ENCODE measurements around the gene PXDN. TPM values are rescaled to one million over a fixed set of nuclear protein-coding genes. Genes with fewer than 3 reads are reported as not detected.
"Not testable (repeated sequence)": the region's sequence is repeated elsewhere in the genome, so short reads cannot be mapped to it uniquely, and the experiment has no call there.

The PXDN gene
- total RNA-seq, 1 donor from 2014 or later, result 21.6 TPM

GRCh38 chr2:1727101-1727771, 17.1 kb downstream of the PXDN start:
- FAIRE-seq (no peak), DNase-seq (ENCODE audit: low spot score in 2 of 2) (no peak)

GRCh38 chr2:1726558-1726957, 17.8 kb downstream of the PXDN start:
- FAIRE-seq (no peak), DNase-seq (ENCODE audit: low spot score in 2 of 2) (no peak)

GRCh38 chr2:1724351-1724750, 20.0 kb downstream of the PXDN start:
- not testable (repeated sequence) for DNase-seq (ENCODE audit: low spot score in 2 of 2); FAIRE-seq

- FAIRE-seq, result no peak
These were observed 20.8 kb downstream of the PXDN start for GRCh38 chr2:1723397-1724042.

GRCh38 chr2:1722692-1723091, 21.6 kb downstream of the PXDN start:
- no peak for FAIRE-seq

More at GRCh38 chr2:1723397-1724042, 20.8 kb downstream of the PXDN start:
- no peak for DNase-seq (ENCODE audit: low spot score in 2 of 2)

GRCh38 chr2:1721706-1722646, 22.3 kb downstream of the PXDN start:
- FAIRE-seq, result no peak
- no peak for DNase-seq (ENCODE audit: low spot score in 2 of 2)

More at GRCh38 chr2:1722692-1723091, 21.6 kb downstream of the PXDN start:
- no peak for DNase-seq (ENCODE audit: low spot score in 2 of 2)

- FAIRE-seq (no peak), DNase-seq (ENCODE audit: low spot score in 2 of 2) (no peak)
These were observed 25.7 kb downstream of the PXDN start for GRCh38 chr2:1718339-1719220.

GRCh38 chr2:1717113-1717512, 27.2 kb downstream of the PXDN start:
- FAIRE-seq (peak; percentile 42), DNase-seq (ENCODE audit: low spot score in 2 of 2) (peak; percentile 45 to 57)

- DNase-seq (ENCODE audit: low spot score in 2 of 2) (no peak), FAIRE-seq (no peak)
These were observed 27.9 kb downstream of the PXDN start for GRCh38 chr2:1716441-1716840.

- DNase-seq (ENCODE audit: low spot score in 2 of 2); FAIRE-seq: not testable (repeated sequence)
These were observed 28.4 kb downstream of the PXDN start for GRCh38 chr2:1716014-1716305.

- no peak for FAIRE-seq
These were observed 28.9 kb downstream of the PXDN start for GRCh38 chr2:1715184-1716013.

GRCh38 chr2:1714291-1715064, 29.8 kb downstream of the PXDN start:
- FAIRE-seq, result no peak

More at GRCh38 chr2:1715184-1716013, 28.9 kb downstream of the PXDN start:
- DNase-seq (ENCODE audit: low spot score in 2 of 2), result no peak

GRCh38 chr2:1713839-1714236, 30.5 kb downstream of the PXDN start:
- no peak for DNase-seq (ENCODE audit: low spot score in 2 of 2)
- no peak for FAIRE-seq

More at GRCh38 chr2:1714291-1715064, 29.8 kb downstream of the PXDN start:
- no peak for DNase-seq (ENCODE audit: low spot score in 2 of 2)

- no peak for FAIRE-seq
- DNase-seq (ENCODE audit: low spot score in 2 of 2), result no peak
These were observed 31.0 kb downstream of the PXDN start for GRCh38 chr2:1713142-1713838.

- no peak for FAIRE-seq
- DNase-seq (ENCODE audit: low spot score in 2 of 2), result no peak
These were observed 34.3 kb downstream of the PXDN start for GRCh38 chr2:1709946-1710560.

- FAIRE-seq, result no peak
- no peak for DNase-seq (ENCODE audit: low spot score in 2 of 2)
These were observed 35.0 kb downstream of the PXDN start for GRCh38 chr2:1709335-1709605.

GRCh38 chr2:1708476-1709334, 35.6 kb downstream of the PXDN start:
- no peak for FAIRE-seq

More at GRCh38 chr2:1708476-1709334, 35.6 kb downstream of the PXDN start:
- no peak for DNase-seq (ENCODE audit: low spot score in 2 of 2)
